GM12891 (cell line): ENCODE data around the gene POGZ.

Experiments used
- POLR2A ChIP-seq: IDR thresholded peaks from 2 replicates; pipeline ENCODE4 v1.6.1; 2011; ENCODE audit warnings: low read depth, low read length, control low read depth
- POU2F2 ChIP-seq: IDR thresholded peaks from 2 replicates; pipeline ENCODE4 v1.6.1; 2011; ENCODE audit warnings: low read depth, mild to moderate bottlenecking, control low read depth, low read length, moderate library complexity
- TAF1 ChIP-seq: IDR thresholded peaks from 2 replicates; pipeline ENCODE4 v1.6.1; 2011; ENCODE audit warnings: low read depth, low read length, control low read depth

GRCh38 chr1:151457911-151458801, 1.1 kb downstream of the POGZ start:
- no peak for TF ChIP-seq POLR2A
- no peak for TF ChIP-seq TAF1
- no peak for TF ChIP-seq POU2F2
